ENCODE measurements around the gene HSDL2.

Gene HSDL2

DNA sequence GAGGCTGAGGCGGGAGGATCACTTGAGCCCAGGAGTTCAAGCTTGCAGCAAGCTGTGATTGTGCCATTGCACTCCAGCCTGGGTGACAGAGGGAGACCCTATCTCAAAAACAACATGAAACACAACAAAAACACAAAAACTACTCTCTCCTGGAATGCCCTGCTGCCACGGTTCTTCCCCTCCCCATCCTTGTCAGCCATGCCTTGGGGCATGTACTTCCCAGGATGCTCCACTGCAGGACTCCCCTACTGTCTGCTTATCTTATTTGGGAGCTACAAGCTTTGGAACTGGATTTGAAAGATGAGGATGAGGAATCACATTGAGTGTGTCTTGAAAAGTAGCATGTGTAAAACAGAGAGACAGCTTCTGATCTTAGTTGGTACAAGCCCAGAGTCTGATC is 66.6 kb downstream of the HSDL2 start:
- no peaks in the 10 kb centered on the region for H3K9me3 ChIP-seq (ENCODE audit: low read length)
- no peak overlapping the region for H2AFZ ChIP-seq (ENCODE audit: low read depth, low read length)
- peaks cover 14% of the 10 kb centered on the region for H3K36me3 ChIP-seq (ENCODE audit: insufficient read depth, low read length)

DNA sequence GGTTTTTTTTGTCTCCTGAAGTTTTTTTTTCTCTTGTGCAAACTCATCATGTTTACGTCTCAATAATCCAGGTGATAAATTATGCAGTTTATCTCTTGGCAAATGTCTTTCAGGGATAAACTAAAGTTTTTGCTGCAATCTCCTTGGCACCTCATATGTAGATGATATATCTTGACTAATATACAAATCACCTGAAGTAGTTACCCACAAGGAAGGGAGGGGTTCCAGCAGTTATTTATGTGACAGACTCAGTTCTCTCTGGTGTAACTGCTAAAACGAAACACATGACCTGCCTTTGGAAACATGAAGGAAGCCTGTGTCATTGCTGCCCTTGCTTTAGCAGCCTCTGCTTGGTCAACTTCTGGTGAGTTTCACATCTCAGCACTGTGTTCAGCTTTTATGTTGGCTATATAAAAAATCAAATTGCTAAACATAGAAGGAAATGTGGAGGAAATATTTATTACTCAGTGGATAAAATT is 67.4 kb downstream of the HSDL2 start:
- Histone ChIP-seq H3K4me3 (ENCODE audit: low read length) (no peak overlapping the region), H3K36me3 (ENCODE audit: insufficient read depth, low read length) (peaks cover 10% of the 10 kb centered on the region), H2AFZ (ENCODE audit: low read depth, low read length) (no peak overlapping the region), H3K9me3 (ENCODE audit: low read length) (no peaks in the 10 kb centered on the region), H3K4me1 (ENCODE audit: insufficient read depth, low read length) (no peaks in the 10 kb centered on the region), H3K27me3 (ENCODE audit: insufficient read depth, low read length) (no peaks in the 10 kb centered on the region)

More for the DNA sequence above, 66.6 kb downstream of the HSDL2 start:
- Histone ChIP-seq H3K4me1 (ENCODE audit: insufficient read depth, low read length) (no peaks in the 10 kb centered on the region), H3K27me3 (ENCODE audit: insufficient read depth, low read length) (no peaks in the 10 kb centered on the region), H3K4me3 (ENCODE audit: low read length) (no peak overlapping the region)

DNA sequence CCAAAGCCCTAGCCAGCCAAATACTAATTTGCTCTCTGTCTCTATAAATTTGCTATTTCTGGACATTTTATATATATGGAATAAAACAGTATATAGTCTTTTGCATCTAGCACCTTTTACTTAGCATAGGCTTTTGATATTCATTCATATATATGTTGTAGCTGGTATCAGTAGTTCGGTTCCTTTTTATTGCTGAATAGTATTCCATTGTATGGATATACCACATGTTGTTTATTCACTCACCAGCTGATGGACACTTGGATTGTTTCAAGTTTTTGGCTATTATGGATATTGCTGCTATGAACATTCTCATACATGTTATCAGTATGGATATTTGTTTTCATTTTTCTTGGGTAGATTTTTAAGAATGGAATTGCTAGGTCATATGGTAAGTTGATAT is 82.9 kb downstream of the HSDL2 start:
- H3K9me3 ChIP-seq (ENCODE audit: low read length): peaks cover 8% of the 10 kb centered on the region
- H3K27me3 ChIP-seq (ENCODE audit: insufficient read depth, low read length): no peaks in the 10 kb centered on the region
- no peaks in the 10 kb centered on the region for H3K4me1 ChIP-seq (ENCODE audit: insufficient read depth, low read length)
- H3K36me3 ChIP-seq (ENCODE audit: insufficient read depth, low read length): peaks cover 40% of the 10 kb centered on the region
- no peak overlapping the region for H3K4me3 ChIP-seq (ENCODE audit: low read length)
- no peak overlapping the region for H2AFZ ChIP-seq (ENCODE audit: low read depth, low read length)

DNA sequence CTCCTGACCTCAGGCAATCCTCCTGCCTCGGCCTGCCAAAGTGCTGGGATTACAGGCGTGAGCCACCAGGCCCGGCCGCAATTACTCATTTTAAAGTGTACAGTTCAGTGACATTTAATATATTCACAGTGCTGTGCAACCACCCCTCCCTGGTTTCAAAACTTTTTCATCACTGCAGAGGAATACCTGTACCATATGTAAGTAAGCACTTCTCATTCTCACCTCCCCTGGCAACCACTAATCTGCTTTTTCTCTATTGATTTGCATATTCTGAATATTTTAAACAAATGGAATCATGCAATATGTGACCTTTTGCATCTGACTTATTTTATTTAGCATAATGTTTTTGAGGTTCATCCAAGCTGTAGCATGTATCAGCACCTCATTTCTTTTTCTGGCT is 85.4 kb downstream of the HSDL2 start:
- Histone ChIP-seq H3K4me1 (ENCODE audit: insufficient read depth, low read length) (no peaks in the 10 kb centered on the region), H3K27me3 (ENCODE audit: insufficient read depth, low read length) (no peaks in the 10 kb centered on the region), H3K36me3 (ENCODE audit: insufficient read depth, low read length) (peaks cover 45% of the 10 kb centered on the region), H3K9me3 (ENCODE audit: low read length) (peaks cover 8% of the 10 kb centered on the region), H2AFZ (ENCODE audit: low read depth, low read length) (no peak overlapping the region), H3K4me3 (ENCODE audit: low read length) (no peak overlapping the region)

DNA sequence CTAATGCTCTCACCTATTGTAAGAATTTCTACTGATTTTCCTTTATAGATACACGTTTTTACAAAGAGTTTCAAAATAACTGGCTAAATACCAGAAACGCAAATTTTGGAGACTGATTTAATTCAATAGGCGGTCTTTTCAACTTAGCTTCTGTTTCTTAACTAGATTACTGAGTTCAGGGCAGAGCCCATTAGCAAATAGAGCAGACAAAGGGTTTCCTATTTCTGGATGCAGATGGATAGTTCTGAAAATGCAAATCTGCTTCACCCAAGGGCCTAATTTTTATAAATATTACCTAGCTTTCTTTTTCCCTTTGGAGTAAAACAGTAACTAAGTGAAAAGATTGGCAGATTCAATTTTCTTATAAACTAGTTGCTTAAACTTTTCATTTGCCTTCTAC is 93.1 kb downstream of the HSDL2 start:
- Histone ChIP-seq H3K36me3 (ENCODE audit: insufficient read depth, low read length) (peaks cover 42% of the 10 kb centered on the region), H3K27me3 (ENCODE audit: insufficient read depth, low read length) (no peaks in the 10 kb centered on the region), H3K9me3 (ENCODE audit: low read length) (peaks cover 12% of the 10 kb centered on the region), H2AFZ (ENCODE audit: low read depth, low read length) (no peak overlapping the region), H3K4me3 (ENCODE audit: low read length) (no peak overlapping the region), H3K4me1 (ENCODE audit: insufficient read depth, low read length) (no peaks in the 10 kb centered on the region)

DNA sequence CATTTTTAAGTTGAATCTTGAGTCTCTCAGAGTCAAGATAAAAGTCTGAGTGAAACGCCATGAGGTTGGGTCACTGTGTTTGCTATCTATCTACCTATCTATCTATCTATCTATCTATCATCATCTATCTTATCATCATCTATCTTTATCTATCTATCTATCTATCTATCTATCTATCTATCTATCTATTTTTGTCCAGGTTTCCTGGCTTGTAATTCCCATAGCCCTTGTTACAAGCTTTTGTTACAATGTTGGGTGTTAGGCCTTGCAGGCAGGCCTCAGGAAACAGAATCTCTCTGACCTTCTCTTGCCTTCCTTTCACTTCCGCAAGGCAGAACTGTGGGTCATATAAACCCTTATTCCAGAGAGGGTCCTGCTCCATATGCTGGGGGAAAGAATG is 94.1 kb downstream of the HSDL2 start:
- H3K36me3 ChIP-seq (ENCODE audit: insufficient read depth, low read length): peaks cover 35% of the 10 kb centered on the region

DNA sequence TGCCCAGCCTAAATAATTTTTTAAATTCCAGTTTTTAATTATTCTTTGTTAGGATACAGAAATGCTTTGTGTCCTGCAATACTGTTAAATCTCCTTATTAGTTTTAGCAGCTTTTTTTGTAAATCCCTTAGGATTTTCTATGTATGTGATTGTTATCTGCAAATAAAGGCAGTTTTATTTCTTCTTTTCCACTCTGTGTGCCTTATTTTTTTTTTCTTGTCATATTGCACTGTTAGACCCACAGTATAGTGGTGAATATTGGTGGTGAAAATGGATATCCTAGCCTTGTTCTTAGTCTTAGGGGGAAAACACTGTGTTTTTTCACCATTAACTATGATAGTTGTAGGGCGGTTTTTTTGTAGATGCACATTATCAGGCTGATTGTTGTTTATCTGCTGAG is 95.4 kb downstream of the HSDL2 start:
- no peaks in the 10 kb centered on the region for H3K4me1 ChIP-seq (ENCODE audit: insufficient read depth, low read length)
- no peak overlapping the region for H3K4me3 ChIP-seq (ENCODE audit: low read length)
- peaks cover 33% of the 10 kb centered on the region for H3K36me3 ChIP-seq (ENCODE audit: insufficient read depth, low read length)
- H3K27me3 ChIP-seq (ENCODE audit: insufficient read depth, low read length): no peaks in the 10 kb centered on the region
- no peak overlapping the region for H2AFZ ChIP-seq (ENCODE audit: low read depth, low read length)
- H3K9me3 ChIP-seq (ENCODE audit: low read length): peaks cover 12% of the 10 kb centered on the region

More for the DNA sequence above, 94.1 kb downstream of the HSDL2 start:
- Histone ChIP-seq H3K4me3 (ENCODE audit: low read length) (no peak overlapping the region), H2AFZ (ENCODE audit: low read depth, low read length) (no peak overlapping the region), H3K4me1 (ENCODE audit: insufficient read depth, low read length) (no peaks in the 10 kb centered on the region), H3K9me3 (ENCODE audit: low read length) (peaks cover 12% of the 10 kb centered on the region), H3K27me3 (ENCODE audit: insufficient read depth, low read length) (no peaks in the 10 kb centered on the region)

DNA sequence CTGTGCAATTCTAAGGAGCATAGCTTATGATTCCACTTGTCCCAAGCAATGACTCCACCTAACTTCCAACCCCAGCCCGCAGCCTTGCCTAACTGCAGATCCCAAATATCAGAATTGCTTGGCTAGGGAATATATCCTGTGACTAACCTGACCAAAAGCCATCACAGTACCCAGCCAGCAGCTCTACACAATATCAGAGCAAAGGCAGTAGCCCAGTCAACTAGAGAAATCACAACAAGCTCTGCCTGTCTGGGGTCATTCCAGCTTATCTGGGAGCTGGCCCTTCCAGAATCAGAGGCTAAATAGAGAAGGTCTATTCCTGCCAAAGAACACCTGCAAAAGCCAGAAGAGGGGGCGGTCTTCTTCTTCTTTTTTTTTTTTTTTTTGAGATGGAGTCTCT is 97.4 kb downstream of the HSDL2 start:
- Histone ChIP-seq H3K27me3 (ENCODE audit: insufficient read depth, low read length) (no peaks in the 10 kb centered on the region), H3K4me1 (ENCODE audit: insufficient read depth, low read length) (no peaks in the 10 kb centered on the region), H3K9me3 (ENCODE audit: low read length) (peaks cover 12% of the 10 kb centered on the region), H3K4me3 (ENCODE audit: low read length) (no peak overlapping the region), H3K36me3 (ENCODE audit: insufficient read depth, low read length) (peaks cover 29% of the 10 kb centered on the region), H2AFZ (ENCODE audit: low read depth, low read length) (no peak overlapping the region)

DNA sequence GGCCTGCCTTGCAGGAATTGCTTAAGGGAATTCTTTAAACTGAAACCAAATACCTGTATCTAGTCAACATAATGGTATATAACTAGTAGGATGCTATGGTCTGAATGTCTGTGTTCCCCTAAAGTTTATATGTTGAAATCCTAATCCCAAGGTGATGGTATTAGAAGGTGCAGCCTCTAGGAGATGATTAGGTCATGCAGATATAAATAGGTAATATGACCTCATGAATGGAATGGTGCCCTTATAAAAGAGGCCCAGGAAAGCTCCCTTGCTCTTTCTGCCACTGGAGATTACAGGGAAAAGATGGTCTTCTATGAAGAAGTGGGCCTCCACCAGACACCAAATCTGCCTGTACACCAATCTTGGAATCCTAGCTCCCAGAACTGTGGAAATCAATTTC is 99.3 kb downstream of the HSDL2 start:
- H2AFZ ChIP-seq (ENCODE audit: low read depth, low read length): no peak overlapping the region
- H3K36me3 ChIP-seq (ENCODE audit: insufficient read depth, low read length): peaks cover 43% of the 10 kb centered on the region
- H3K27me3 ChIP-seq (ENCODE audit: insufficient read depth, low read length): no peaks in the 10 kb centered on the region
- H3K4me1 ChIP-seq (ENCODE audit: insufficient read depth, low read length): no peaks in the 10 kb centered on the region
- no peak overlapping the region for H3K4me3 ChIP-seq (ENCODE audit: low read length)
- peaks cover 12% of the 10 kb centered on the region for H3K9me3 ChIP-seq (ENCODE audit: low read length)

DNA sequence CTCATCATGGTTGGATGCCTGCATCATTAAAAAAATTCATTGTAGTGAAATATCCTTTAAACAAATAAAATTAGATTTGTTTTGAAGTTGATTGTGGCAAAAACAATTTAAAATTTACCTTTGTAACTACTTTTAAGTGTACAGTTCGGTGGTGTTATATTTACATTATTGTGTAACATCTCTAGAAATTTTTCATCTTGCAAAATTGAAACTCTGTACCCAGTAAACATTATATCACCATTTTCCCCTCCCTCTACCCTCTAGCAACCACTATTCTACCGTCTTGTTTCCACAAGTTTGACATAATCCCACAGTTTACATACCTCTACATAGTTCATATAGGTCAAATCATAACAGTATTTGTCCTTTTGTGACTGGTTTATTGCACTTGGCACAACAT is 104.7 kb downstream of the HSDL2 start:
- no peak overlapping the region for H2AFZ ChIP-seq (ENCODE audit: low read depth, low read length)
- H3K27me3 ChIP-seq (ENCODE audit: insufficient read depth, low read length): no peaks in the 10 kb centered on the region
- no peaks in the 10 kb centered on the region for H3K9me3 ChIP-seq (ENCODE audit: low read length)
- H3K4me3 ChIP-seq (ENCODE audit: low read length): no peak overlapping the region
- peaks cover 22% of the 10 kb centered on the region for H3K36me3 ChIP-seq (ENCODE audit: insufficient read depth, low read length)
- peaks cover 7% of the 10 kb centered on the region for H3K4me1 ChIP-seq (ENCODE audit: insufficient read depth, low read length)

DNA sequence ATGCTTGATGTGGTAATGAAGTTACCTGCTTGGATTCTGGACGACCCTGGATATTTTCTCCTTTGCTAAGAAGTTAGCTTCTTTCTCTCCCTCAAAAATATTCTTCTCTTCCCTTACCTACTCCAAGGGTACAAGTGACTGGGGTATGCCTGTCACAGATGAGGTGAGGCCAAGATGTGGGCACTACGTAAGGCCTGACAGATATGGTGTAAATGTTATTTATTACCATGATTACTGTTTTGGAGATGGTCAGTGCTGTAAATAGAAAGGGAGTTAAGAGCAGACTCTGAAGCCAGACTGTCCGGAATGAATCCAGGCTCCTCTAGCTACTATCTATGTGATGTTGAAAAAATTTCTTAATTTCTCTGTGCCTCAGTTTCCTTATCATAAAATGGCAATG is 105.7 kb downstream of the HSDL2 start:
- peak overlapping the region; percentile 57 for H3K4me3 ChIP-seq (ENCODE audit: low read length)
- H3K27me3 ChIP-seq (ENCODE audit: insufficient read depth, low read length): no peaks in the 10 kb centered on the region
- no peaks in the 10 kb centered on the region for H3K9me3 ChIP-seq (ENCODE audit: low read length)
- no peak overlapping the region for H2AFZ ChIP-seq (ENCODE audit: low read depth, low read length)
- peaks cover 15% of the 10 kb centered on the region for H3K4me1 ChIP-seq (ENCODE audit: insufficient read depth, low read length)
- peaks cover 22% of the 10 kb centered on the region for H3K36me3 ChIP-seq (ENCODE audit: insufficient read depth, low read length)

DNA sequence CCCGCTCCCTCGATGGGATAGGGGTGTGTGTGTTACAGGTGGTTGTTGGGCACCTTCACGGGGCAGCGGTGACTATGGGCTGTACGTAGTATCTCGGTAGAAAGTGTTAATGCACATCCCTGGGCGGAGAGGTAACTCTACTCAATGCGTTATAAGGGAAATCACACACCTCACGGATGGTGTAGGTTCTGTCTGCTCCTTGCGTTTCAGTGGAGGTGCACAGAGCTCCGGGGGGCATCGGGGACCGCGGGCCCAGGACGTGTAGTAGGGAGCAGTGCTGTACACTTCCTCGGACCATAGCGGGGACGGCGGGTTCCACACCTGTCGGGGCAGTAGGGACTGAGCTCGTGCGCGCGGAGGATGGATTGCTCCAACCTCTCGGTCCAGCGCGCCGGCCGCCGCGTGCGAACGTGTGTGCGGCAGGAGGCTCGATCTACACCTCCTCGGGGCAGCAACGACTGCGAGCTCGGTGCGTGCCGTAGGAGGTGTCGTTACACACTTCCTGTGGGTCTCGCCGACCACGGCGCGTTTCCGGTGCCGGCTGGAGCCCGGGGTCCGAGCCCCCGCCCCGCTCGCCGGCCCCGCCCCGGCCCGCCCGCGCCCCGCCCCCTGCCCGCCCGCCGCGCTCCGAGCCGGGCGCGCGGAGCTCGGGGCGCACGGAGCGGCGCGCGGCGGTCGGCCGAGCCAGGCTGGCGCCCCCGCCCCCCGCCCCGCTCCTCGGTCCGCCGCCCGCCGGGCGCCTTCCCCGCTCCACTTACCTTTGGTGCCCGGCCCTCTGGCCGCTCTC is 106.5 kb downstream of the HSDL2 start, which contains the start of gene KIAA1958:
Gene KIAA1958, plus strand, starts transcription at position 607 of the 787 bp plus-strand sequence. CDS start 87,254 bp downstream, outside the sequence.
- peaks cover 25% of the 10 kb centered on the region for H3K36me3 ChIP-seq (ENCODE audit: insufficient read depth, low read length)
- peak within 1 kb of the TSS; percentile 59 for H3K4me3 ChIP-seq (ENCODE audit: low read length)
- H3K4me1 ChIP-seq (ENCODE audit: insufficient read depth, low read length): peaks cover 23% of the 10 kb centered on the region
- H2AFZ ChIP-seq (ENCODE audit: low read depth, low read length): peak within 1 kb of the TSS; percentile 29
- no peaks in the 10 kb centered on the region for H3K9me3 ChIP-seq (ENCODE audit: low read length)
- no peaks in the 10 kb centered on the region for H3K27me3 ChIP-seq (ENCODE audit: insufficient read depth, low read length)

DNA sequence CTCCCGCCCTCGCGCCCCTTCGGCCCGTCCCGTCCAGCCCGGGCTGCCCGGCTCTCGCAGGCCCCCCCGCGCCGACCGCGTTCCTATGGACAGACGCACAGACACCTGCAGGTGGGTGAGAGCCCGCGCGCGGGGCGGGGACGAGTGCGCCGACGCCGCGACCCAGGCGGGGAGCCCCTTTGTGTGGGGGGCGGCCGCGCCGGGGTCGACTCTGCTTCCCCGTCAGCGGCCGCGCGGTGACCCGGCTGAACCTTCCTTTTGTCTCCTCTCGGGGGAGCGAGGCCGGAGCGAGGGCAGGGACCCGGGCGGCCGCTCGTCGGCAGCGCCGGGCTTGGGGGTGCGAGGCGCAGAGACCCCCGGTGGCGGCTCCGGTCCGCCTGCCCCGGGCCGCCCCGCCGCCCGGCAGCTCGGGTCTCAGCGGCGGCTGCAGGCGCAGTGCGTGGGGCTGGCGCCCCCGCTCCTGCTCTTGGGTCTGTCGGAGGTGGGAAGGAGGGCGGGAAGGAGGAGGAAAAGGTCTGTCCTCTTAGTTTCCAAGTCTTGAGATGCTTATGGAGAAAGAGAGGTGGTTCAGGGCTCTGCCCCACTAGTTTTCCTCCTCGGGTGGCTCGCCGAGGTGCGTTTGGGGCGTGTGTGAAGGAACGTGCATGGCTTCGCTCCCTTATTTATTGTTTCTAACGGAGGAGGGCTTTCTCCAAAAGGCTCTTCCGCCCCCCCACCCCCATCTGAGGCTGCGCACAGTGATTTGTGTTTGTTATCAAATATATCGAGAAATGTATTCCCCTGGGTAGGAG is 107.3 kb downstream of the HSDL2 start:
- H3K9me3 ChIP-seq (ENCODE audit: low read length): peaks cover under 1% of the 10 kb centered on the region
- peaks cover 27% of the 10 kb centered on the region for H3K36me3 ChIP-seq (ENCODE audit: insufficient read depth, low read length)
- no peak overlapping the region for H2AFZ ChIP-seq (ENCODE audit: low read depth, low read length)
- peaks cover 31% of the 10 kb centered on the region for H3K4me1 ChIP-seq (ENCODE audit: insufficient read depth, low read length)
- H3K4me3 ChIP-seq (ENCODE audit: low read length): peak overlapping the region; percentile 59
- no peaks in the 10 kb centered on the region for H3K27me3 ChIP-seq (ENCODE audit: insufficient read depth, low read length)
